HG02981 (cell line): ENCODE measurements around the gene GAL3ST2.
"Not testable (repeated sequence)": the region's sequence is repeated elsewhere in the genome, so short reads cannot be mapped to it uniquely, and the experiment has no call there.

ENCODE experiments used
- ATAC-seq: cut with Tn5 transposase; IDR thresholded peaks from one replicate; pipeline ENCODE4 v1.9.1; 2021; ENCODE audit warnings: mild to moderate bottlenecking, moderate library complexity; ENCODE audit not compliant: unreplicated experiment

GAL3ST2 gene

DNA sequence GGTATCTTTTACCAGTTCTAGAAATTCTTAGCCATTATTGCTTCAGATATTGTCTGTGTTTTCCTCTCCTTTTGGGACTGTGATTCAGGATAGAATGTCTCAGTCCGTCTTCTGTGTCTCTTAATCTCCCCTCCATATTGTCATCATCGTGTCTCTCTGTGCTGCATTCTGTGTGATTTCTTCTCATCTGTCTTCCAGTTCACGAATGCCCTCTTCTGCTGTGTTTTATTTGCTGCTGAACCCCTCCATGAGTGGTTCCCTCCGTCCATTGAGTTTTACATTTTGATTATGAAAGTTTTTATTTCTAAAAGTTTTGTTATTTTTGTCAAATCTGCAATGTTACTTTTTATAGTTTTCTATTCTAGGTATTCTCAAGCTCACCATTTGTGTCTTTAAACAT is 30.5 kb upstream of the GAL3ST2 start:
- ATAC-seq = no peak

- ATAC-seq = no peak
Observed at GRCh38 chr2:241748468-241749256, 28.0 kb upstream of the GAL3ST2 start.

DNA sequence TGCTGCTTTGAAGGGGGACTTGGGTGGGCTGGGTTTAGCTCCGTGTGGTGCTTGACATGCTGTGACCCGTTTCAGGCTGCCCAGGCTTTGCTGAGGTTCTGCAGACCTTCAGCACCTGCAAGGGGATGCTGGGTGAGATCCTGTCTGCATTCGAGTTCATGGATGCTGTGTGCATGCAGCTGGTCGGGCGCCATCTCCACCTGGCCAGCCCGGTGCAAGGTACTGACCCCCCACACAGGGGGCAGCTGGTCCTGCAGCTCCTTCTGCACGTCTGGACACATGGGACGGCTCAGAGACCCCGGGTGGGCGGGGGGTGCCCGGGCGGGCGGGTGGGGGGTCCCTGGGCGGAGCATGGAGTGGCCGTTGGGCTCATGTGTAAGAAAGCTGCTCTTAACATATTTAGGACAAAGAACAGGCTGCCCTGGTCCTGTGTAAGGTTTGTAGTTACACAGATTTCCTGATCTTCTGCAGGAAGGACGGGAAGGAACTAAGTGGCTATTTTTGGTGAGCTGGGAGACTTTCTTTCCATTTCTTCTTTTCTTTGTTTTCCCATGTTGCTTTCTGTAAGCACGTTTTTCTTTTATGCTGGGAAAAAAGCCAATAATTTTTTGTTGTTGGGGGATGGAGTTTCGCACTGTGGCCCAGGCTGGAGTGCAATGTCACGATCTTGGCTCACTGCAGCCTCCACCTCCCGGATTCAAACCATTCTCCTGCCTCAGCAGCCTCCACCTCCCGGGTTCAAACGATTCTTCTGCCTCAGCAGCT is 26.4 kb upstream of the GAL3ST2 start:
- ATAC-seq = no peak

DNA sequence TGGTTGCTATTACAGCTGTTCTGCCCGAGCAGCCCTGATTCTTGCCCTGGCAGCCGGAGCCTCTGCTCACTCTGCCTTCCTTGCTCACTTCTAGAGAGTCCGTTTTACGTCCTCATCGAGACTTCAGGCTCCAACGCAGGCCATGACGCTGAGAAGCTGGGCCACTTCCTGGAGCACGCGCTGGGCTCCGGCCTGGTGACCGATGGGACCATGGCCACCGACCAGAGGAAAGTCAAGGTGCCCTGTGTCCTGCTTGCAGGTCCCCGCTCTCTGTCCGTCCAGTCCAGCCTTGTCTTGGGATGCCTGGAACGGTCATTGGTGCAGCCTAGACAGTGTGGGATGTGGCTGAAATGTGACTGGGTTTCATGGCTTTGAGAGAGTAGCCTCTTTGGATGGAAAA is 25.5 kb upstream of the GAL3ST2 start:
- no peak for ATAC-seq

DNA sequence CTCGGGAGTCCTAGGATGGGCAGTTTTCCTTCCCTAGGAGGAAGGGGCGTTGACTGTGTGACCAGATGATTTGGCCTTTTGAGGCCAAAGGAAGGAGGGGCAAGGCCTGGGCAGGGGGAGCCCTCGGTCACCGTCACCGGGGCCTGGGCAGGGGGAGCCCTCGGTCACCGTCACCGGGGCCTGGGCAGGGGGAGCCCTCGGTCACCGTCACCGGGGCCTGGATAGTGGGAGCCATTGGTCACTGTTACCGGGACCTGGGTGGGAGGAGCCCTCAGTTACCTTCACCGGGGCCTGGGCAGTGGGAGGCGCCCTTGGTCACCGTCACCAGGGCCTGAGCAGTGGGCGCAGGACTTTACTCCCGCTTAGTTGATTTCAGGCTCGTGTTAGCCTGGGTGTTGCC is 24.8 kb upstream of the GAL3ST2 start:
- no peak for ATAC-seq

DNA sequence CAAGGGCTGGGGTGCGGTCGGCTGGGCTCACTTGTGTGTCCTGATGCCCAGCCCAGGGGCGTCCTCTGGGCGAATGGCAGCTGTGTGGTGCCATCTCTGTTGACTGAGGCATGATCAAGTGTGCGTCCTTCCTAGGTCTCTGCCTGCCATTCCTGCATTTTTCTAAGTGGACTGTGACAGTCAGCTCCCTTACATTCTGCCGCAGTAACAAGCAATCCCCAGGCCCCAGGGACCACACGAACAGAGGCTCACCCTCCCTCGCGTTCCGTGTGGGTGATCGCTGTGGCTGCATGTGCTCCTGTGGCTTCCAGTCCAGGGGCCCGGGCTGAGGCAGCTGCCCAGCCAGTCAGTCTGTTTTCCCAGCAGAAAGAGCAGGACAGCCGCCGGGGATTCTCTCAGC is 24.4 kb upstream of the GAL3ST2 start:
- no peak for ATAC-seq

DNA sequence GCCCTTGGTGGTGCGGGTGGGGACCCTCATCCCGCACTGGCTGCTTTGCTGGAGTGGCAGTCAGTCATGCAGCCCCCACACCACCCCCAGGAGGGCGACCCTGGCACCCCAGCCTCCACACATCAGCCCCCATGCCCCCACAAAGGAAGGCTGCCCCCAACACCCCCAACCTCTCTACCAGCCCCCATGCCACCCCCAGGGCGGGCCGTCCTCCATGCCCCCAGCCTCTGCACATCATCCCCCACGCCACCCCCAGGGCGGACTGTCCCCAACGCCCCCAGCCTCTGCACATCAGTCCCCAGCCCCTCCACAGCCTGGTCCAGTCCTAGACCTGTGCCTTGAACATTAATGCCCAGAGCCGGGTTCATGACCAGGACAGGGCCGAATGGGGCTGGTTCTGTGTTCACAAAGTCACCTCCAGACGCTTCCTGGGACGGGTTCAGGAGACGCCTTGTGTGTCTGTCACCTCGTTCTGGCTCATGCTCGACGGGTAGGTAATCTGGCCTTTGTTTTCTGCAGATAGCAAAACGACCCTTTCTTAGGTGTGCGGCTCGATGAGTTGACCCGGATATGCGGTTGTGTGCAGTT is 23.8 kb upstream of the GAL3ST2 start:
- no peak for ATAC-seq

DNA sequence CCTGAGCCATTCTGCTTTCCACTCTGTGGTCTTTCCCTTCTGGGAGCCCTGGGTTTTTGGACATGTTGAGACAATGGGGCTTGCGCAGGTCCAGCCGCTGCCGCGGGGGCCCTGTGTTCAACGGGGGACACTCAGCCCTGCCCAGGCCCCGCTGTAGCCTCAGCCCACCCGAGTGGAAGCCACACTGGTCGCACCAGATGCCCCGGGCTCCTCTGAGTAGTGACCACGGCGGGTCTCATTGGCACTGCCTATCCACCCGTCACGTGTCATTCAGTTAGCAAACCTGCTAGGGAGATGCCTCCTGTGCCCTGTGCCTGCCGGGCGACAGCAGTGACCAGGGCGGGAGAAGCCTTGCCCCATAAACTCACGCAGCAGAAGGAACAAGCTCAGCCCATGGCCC is 23.1 kb upstream of the GAL3ST2 start:
- no peak for ATAC-seq

GRCh38 chr2:241754042-241754441 is 22.6 kb upstream of the GAL3ST2 start:
- no peak for ATAC-seq

DNA sequence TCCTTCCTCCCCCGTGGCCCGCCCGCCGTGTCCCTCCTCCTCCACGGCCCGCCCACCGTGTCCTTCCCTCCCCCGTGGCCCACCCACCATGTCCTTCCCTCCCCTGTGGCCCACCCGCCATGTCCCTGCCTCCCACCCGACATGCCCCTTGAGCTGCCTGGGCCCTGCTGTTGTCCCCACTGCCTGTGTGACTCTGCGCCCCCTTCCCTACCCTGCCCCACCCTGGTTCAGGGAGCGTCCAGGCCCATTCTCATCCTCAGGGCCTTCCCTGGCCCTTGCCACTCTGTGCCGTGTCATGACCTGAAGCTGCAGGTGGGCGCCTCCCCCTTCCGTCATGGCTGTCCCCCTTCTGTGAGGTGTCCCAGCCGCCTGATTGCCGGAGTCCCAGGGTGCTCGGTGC is 21.5 kb upstream of the GAL3ST2 start:
- no peak for ATAC-seq

GRCh38 chr2:241755777-241756176 is 20.8 kb upstream of the GAL3ST2 start:
- no peak for ATAC-seq

DNA sequence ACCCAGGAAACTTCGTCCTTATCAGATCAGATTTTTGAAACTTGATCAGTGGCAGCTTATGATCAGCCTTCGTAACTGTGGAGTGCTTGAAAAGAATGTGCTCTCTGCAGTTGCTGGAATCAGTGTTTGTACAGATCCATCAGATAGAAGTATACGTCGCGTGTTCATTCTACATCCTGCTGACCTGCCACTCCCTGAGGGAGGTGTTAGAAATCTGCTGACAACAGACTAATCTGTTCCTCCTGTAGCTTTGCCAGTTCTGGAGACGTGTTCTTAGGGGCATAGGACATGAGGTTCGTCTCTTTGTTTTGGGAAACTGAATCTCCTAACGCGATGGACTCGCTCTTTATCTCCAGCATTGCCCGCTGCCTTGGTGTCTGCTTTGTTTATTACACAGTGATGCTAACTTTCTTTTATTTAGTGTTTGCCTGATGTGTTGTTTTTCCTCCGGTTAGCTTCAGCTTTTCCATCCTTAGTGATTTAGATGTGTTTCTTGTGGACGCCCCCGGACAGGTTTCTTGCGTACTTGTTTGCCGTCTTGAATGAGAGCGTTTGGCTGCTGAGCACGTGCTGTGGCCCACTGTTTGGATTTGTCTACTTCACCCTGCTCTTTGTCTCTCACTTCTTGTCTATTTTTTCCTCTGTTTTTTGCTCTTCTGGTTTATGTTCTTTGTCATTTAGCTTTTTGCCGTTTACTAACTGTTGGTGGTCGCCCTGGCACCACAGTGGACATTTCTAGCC is 17.4 kb upstream of the GAL3ST2 start:
- ATAC-seq = no peak

DNA sequence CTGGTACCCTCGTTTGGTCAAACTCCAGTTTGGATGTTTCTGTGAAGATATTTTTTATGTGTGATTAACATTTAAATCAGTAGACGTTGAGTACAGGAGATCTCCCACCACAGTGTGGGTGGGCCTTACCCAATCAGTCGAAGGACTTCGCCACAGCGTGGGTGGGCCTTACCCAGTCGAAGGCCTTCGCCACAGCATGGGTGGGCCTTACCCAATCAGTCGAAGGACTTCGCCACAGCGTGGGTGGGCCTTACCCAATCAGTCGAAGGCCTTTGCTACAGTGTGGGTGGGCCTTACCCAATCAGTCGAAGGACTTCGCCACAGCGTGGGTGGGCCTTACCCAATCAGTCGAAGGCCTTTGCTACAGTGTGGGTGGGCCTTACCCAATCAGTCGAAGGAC is 16.7 kb upstream of the GAL3ST2 start:
- ATAC-seq = not testable (repeated sequence)

DNA sequence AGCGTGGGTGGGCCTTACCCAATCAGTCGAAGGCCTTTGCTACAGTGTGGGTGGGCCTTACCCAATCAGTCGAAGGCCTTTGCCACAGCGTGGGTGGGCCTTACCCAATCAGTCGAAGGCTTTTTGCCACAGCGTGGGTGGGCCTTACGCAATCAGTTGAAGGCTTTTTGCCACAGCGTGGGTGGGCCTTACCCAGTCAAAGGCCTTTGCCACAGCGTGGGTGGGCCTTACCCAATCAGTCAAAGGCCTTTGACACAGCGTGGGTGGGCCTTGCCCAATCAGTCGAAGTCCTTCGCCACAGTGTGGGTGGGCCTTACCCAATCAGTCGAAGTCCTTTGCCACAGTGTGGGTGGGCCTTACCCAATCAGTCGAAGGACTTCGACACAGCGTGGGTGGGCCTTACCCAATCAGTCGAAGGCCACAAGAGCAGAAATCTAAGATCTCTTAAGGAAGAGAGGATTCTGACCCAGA is 16.3 kb upstream of the GAL3ST2 start:
- no peak for ATAC-seq

DNA sequence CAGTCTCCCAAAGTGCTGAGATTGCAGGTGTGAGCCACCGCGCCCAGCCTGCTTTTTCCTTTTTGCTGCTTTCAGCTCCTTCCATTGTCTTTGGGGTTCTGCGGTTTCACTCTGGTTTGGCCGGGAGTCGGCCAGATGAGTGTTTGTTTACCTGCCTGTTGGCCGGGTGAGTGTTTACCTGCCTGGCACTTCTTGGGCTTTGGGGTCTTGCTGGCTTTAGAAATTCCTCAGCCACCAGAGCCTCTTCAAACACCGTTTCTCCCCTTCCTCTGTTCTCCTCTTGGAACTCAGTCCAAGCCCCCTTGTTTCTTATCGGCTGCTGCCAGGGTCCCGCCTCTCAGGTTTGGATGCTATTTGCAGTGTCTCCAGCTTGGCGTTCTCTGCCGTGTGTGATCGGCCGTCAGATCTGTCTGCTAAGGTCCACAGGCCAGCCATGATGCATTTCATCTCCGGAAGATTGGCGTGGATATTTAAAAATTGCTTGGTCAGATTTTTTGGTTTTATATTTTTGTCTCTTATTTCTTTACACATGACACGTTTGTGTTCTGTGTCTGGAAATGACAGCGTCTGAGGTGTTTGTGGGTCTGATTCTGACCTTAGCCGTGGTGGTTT is 14.2 kb upstream of the GAL3ST2 start:
- ATAC-seq = no peak

DNA sequence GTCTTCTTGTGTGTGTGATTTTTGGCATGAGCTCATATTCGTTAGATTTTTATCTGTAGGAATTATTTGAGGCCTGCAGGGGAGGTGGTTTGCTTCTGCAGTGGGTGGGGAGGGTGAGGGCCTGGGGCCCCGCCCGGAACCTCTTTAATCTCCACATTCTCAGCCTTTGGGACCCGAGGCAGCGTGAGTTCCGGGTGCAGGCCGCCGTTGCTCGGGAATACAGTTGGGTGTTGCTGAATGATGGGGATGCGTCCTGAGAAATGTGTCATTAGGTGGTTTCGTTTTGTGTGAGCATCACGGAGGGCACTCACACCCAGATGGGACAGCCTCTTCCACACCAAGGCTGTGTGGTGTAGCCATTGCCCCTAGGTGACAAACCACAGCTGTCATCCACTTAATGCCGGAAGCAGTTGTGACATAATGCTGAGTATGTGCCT is 13.7 kb upstream of the GAL3ST2 start:
- no peak for ATAC-seq

- ATAC-seq = no peak
Observed at GRCh38 chr2:241763551-241764274, 12.9 kb upstream of the GAL3ST2 start.

DNA sequence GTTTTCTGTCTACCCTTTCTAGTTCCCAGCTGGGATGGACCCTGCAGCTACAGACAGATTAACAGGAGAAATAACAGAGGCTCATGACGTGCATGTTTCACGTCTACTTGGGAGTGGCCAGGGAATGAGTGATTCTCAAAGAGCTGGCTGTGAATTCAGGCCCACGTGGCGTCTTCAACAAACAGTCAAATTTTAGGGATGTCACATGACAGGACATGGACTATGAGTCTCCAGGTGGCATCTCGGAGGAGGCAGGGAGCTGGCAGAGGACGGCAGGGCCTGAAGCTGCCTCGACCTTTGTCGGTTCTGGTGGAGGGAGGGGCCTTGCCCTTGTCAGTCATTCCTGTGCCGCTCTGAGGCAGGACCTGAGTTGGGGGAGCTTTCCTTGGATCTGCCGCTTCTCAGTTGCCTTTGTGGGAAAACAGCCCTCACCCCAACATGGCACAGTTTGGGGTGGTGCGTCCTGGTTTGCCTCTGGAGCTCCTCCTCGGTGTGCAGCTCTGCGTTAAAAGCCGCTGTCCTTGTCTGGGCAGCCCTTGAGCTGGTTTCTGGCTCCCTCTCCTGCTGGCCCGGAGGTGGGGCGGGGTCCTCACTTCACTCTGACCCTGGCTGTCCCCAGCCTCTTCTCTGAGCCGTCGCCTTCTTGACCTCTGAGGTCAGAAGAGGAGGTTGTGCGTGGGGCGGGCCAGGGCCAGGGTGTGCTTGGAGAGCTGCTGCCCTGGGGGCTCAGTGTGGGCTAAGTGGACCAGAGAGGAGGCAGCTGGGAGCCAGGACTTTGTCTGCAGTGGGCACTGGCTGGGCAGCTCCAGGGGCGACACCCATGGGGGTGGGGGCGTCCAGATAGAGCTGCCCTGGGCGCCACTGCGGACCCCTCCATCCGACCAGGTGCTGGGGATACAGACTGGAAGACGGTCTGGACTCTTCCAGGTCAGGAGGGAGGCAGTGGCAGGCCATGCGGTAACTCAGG is 12.1 kb upstream of the GAL3ST2 start:
- no peak for ATAC-seq
